HPDE6-E6E7 (cell line): ENCODE measurements around the gene PDK3.

Experiments
- DNase-seq: peaks from one replicate; pipeline ENCODE4 v3.0.0; 2011; ENCODE audit warnings: missing footprints; ENCODE audit errors: extremely low spot score

PDK3 gene

GRCh38 chrX:24464836-24465531 is at the start of gene PDK3:
Gene PDK3 (plus strand): TSS chrX:24465286. CDS start chrX:24465456, 170 bp downstream.
- DNase-seq = peak; percentile 60

GRCh38 chrX:24415921-24416320 is 49.2 kb upstream of the PDK3 start:
- no peak for DNase-seq

GRCh38 chrX:24423960-24424359 is 41.1 kb upstream of the PDK3 start:
- no peak for DNase-seq

GRCh38 chrX:24424948-24425347 is 40.1 kb upstream of the PDK3 start:
- no peak for DNase-seq

- no peak for DNase-seq
These were observed 39.3 kb upstream of the PDK3 start for GRCh38 chrX:24425806-24426205.

GRCh38 chrX:24426340-24426913 is 38.7 kb upstream of the PDK3 start:
- DNase-seq = peak; percentile 54

GRCh38 chrX:24426921-24427746 is 38.0 kb upstream of the PDK3 start:
- no peak for DNase-seq

GRCh38 chrX:24427747-24428019 is 37.4 kb upstream of the PDK3 start:
- DNase-seq = no peak

- no peak for DNase-seq
These were observed 36.6 kb upstream of the PDK3 start for GRCh38 chrX:24428516-24428915.

- DNase-seq = no peak
These were observed 30.0 kb upstream of the PDK3 start for GRCh38 chrX:24435060-24435459.

GRCh38 chrX:24443918-24444317 is 21.2 kb upstream of the PDK3 start:
- DNase-seq = no peak

GRCh38 chrX:24444645-24445044 is 20.4 kb upstream of the PDK3 start:
- DNase-seq = no peak

- no peak for DNase-seq
These were observed 16.3 kb upstream of the PDK3 start for GRCh38 chrX:24448762-24449250.

GRCh38 chrX:24463077-24463476 is 2.0 kb upstream of the PDK3 start:
- no peak for DNase-seq

- DNase-seq = no peak
These were observed 619 bp upstream of the PDK3 start for GRCh38 chrX:24464498-24464835.

GRCh38 chrX:24465532-24465865 is 413 bp downstream of the PDK3 start:
- no peak for DNase-seq

- no peak for DNase-seq
These were observed 939 bp downstream of the PDK3 start for GRCh38 chrX:24466025-24466424.

- DNase-seq = no peak
These were observed 3.2 kb downstream of the PDK3 start for GRCh38 chrX:24468245-24468644.

GRCh38 chrX:24471808-24472207 is 6.7 kb downstream of the PDK3 start:
- DNase-seq = no peak

GRCh38 chrX:24475480-24475879 is 10.4 kb downstream of the PDK3 start:
- DNase-seq = no peak

- no peak for DNase-seq
These were observed 13.4 kb downstream of the PDK3 start for GRCh38 chrX:24478509-24478908.

- no peak for DNase-seq
These were observed 14.8 kb downstream of the PDK3 start for GRCh38 chrX:24479924-24480323.

GRCh38 chrX:24480400-24480865 is 15.3 kb downstream of the PDK3 start:
- no peak for DNase-seq
